H1 (cell line): ENCODE measurements around the gene MYH9. TPM values are rescaled to one million over a fixed set of nuclear protein-coding genes. Genes with fewer than 3 reads are reported as not detected.
A peak's percentile ranks its signal among the peaks of the same experiment; 100 is the strongest.

ENCODE experiments used
- CTCF ChIA-PET: fragments of 300-600 bp; sonication (Branson Sonifier 250); formaldehyde crosslinking; loops from one replicate; lab custom pipeline; 2021; ENCODE audit not compliant: partially characterized antibody; lab: Charles Lee
- POLR2A ChIA-PET: fragments of 300-600 bp; sonication (Branson Sonifier 250); formaldehyde crosslinking; loops from one replicate; lab custom pipeline; 2021; ENCODE audit warnings: inconsistent platforms; ENCODE audit not compliant: partially characterized antibody; lab: Charles Lee
- DNase-seq, 2 experiments: peaks; one replicate each; pipeline versions ENCODE4 v3.0.0 to v3.0.0-alpha.2; 2010 to 2022; ENCODE audit warnings: low spot score in 2 of 2, low read depth in 1 of 2, mixed read lengths in 1 of 2
- FAIRE-seq: peaks from 2 replicates; lab custom pipeline; 2011; peaks lifted over from hg19 to GRCh38; lab: Jason Lieb, UNC
- H2AFZ ChIP-seq: 2 replicates; pipeline ENCODE4 v1.8.1; 2012; ENCODE audit warnings: low read length, inconsistent platforms
- H2AK5ac ChIP-seq: 2 replicates; pipeline ENCODE4 v1.6.1; 2013; ENCODE audit warnings: low read depth, low read length
- H2BK120ac ChIP-seq: replicated peaks from 2 replicates; pipeline ENCODE3; 2013; ENCODE audit warnings: low read depth, low read length, inconsistent platforms
- H2BK12ac ChIP-seq: 2 replicates; pipeline ENCODE4 v1.6.1; 2013; ENCODE audit warnings: low read depth, low read length
- H2BK15ac ChIP-seq: 2 replicates; pipeline ENCODE4 v1.6.1; 2013; ENCODE audit warnings: low read length
- H2BK20ac ChIP-seq: 2 replicates; pipeline ENCODE4 v1.6.1; 2013; ENCODE audit warnings: low read length
- H2BK5ac ChIP-seq: 2 replicates; pipeline ENCODE4 v1.6.1; 2013; ENCODE audit warnings: low read depth, low read length
- H3K14ac ChIP-seq: 2 replicates; pipeline ENCODE4 v1.6.1; 2013; ENCODE audit warnings: inconsistent platforms; ENCODE audit not compliant: insufficient read length
- H3K18ac ChIP-seq: 2 replicates; pipeline ENCODE4 v1.6.1; 2013; ENCODE audit warnings: low read length; ENCODE audit errors: extremely low read depth
- H3K23ac ChIP-seq: 2 replicates; pipeline ENCODE4 v1.6.1; 2013; ENCODE audit warnings: inconsistent platforms; ENCODE audit not compliant: insufficient read length
- H3K23me2 ChIP-seq: 2 replicates; pipeline ENCODE4 v1.6.1; 2013; ENCODE audit warnings: low read depth, low read length
- H3K27ac ChIP-seq: 2 replicates; pipeline ENCODE4 v1.6.1; 2011; ENCODE audit warnings: low read depth, low read length, inconsistent platforms
- H3K27me3 ChIP-seq, 4 experiments: replicated peaks in 1 of 4; 1 replicate in 1 of 4; 2 replicates in 3 of 4; pipeline versions ENCODE4 v1.6.1 to v1.8.1; 2011 to 2013; ENCODE audit warnings: low read length in 3 of 4, mild to moderate bottlenecking in 3 of 4, inconsistent platforms in 2 of 4, mixed read lengths in 2 of 4, moderate library complexity in 1 of 4; ENCODE audit not compliant: control insufficient read depth in 3 of 4, insufficient read depth in 3 of 4; ENCODE audit errors: extremely low read depth in 1 of 4
- H3K36me3 ChIP-seq, 4 experiments: 2 replicates each; pipeline versions ENCODE4 v1.6.1 to v1.8.1; 2011 to 2013; ENCODE audit warnings: mild to moderate bottlenecking in 4 of 4, low read length in 3 of 4, moderate library complexity in 2 of 4, control low read depth in 1 of 4, inconsistent platforms in 1 of 4; ENCODE audit not compliant: insufficient read depth in 4 of 4, control insufficient read depth in 2 of 4
- H3K4ac ChIP-seq: replicated peaks from 2 replicates; pipeline ENCODE3; 2013; ENCODE audit warnings: low read length, low read depth, mixed read lengths, inconsistent platforms; ENCODE audit not compliant: insufficient read length
- H3K4me1 ChIP-seq, 4 experiments: replicated peaks in 1 of 4; 1 replicate in 1 of 4; 2 replicates in 3 of 4; pipeline versions ENCODE4 v1.6.1 to v1.8.1; 2011 to 2013; ENCODE audit warnings: low read length in 3 of 4, inconsistent platforms in 2 of 4, mixed read lengths in 1 of 4; ENCODE audit not compliant: insufficient read depth in 4 of 4, control insufficient read depth in 3 of 4
- H3K4me2 ChIP-seq, 2 experiments: 2 replicates each; pipeline versions ENCODE4 v1.6.1 to v1.8.1; 2011 to 2013; ENCODE audit warnings: low read depth in 2 of 2, low read length in 2 of 2, control low read depth in 1 of 2, inconsistent platforms in 1 of 2, mild to moderate bottlenecking in 1 of 2; ENCODE audit not compliant: insufficient read depth in 1 of 2
- H3K4me3 ChIP-seq, 4 experiments: fragments of 200-600, 300-600 bp in 1 of 4; sonication (generic), shearing (Covaris generic), sonication (Bioruptor Twin) in 1 of 4; 2 replicates each; pipeline versions ENCODE4 v1.5.1 to v1.8.1; 2011 to 2016; ENCODE audit warnings: low read length in 4 of 4, low read depth in 3 of 4, control low read depth in 2 of 4, inconsistent platforms in 2 of 4, mild to moderate bottlenecking in 2 of 4, mixed read lengths in 1 of 4, moderate library complexity in 1 of 4; ENCODE audit not compliant: insufficient read depth in 2 of 4; ENCODE audit errors: extremely low read depth in 1 of 4
- H3K56ac ChIP-seq: replicated peaks from 2 replicates; pipeline ENCODE3; 2013; ENCODE audit warnings: low read depth, mild to moderate bottlenecking, mixed read lengths, low read length, inconsistent platforms; ENCODE audit not compliant: insufficient read length
- H3K79me1 ChIP-seq: 2 replicates; pipeline ENCODE4 v1.6.1; 2013; ENCODE audit warnings: low read depth, low read length, control low read depth
- H3K79me2 ChIP-seq, 2 experiments: 2 replicates each; pipeline versions ENCODE4 v1.6.1 to v1.8.1; 2012 to 2013; ENCODE audit warnings: low read length in 2 of 2, mild to moderate bottlenecking in 2 of 2, inconsistent platforms in 1 of 2; ENCODE audit not compliant: insufficient read depth in 2 of 2, control insufficient read depth in 1 of 2
- H3K9ac ChIP-seq, 4 experiments: replicated peaks in 1 of 4; 1 replicate in 1 of 4; 2 replicates in 3 of 4; pipeline versions ENCODE4 v1.6.1 to v1.8.1; 2011 to 2013; ENCODE audit warnings: low read depth in 3 of 4, low read length in 3 of 4, control low read depth in 2 of 4, mild to moderate bottlenecking in 2 of 4, moderate library complexity in 2 of 4, inconsistent platforms in 1 of 4; ENCODE audit errors: extremely low read depth in 1 of 4
- H3K9me3 ChIP-seq, 2 experiments: 2 replicates each; pipeline versions ENCODE4 v1.6.1 to v1.8.1; 2012 to 2013; ENCODE audit warnings: mild to moderate bottlenecking in 2 of 2, moderate library complexity in 2 of 2, control low read depth in 1 of 2, inconsistent platforms in 1 of 2, low read depth in 1 of 2, low read length in 1 of 2, mixed read lengths in 1 of 2; ENCODE audit not compliant: insufficient read depth in 2 of 2
- H4K20me1 ChIP-seq, 2 experiments: replicated peaks in 1 of 2; 2 replicates each; pipeline versions ENCODE3 to v1.8.1; 2011 to 2013; ENCODE audit warnings: inconsistent platforms in 2 of 2, low read length in 2 of 2, mild to moderate bottlenecking in 1 of 2; ENCODE audit not compliant: insufficient read depth in 2 of 2, control insufficient read depth in 1 of 2
- H4K5ac ChIP-seq: 2 replicates; pipeline ENCODE4 v1.6.1; 2013; ENCODE audit warnings: low read length, low read depth, mixed read lengths, inconsistent platforms; ENCODE audit not compliant: insufficient read length
- H4K8ac ChIP-seq: 2 replicates; pipeline ENCODE4 v1.8.0; 2013; ENCODE audit warnings: mild to moderate bottlenecking, moderate library complexity, low read length, inconsistent platforms; ENCODE audit not compliant: insufficient read depth; ENCODE audit errors: extremely low read depth
- H4K91ac ChIP-seq: replicated peaks from 2 replicates; pipeline ENCODE3; 2013; ENCODE audit warnings: low read length, mixed read lengths, inconsistent platforms; ENCODE audit not compliant: insufficient read length
- BACH1 ChIP-seq: IDR thresholded peaks from 2 replicates; pipeline ENCODE4 v1.6.1; 2012; ENCODE audit warnings: low read length, improper control_type of control experiment
- POLR2AphosphoS5 ChIP-seq: IDR thresholded peaks from 2 replicates; pipeline ENCODE4 v1.6.1; 2011; ENCODE audit warnings: low read depth, low read length
- WGBS, 2 experiments: shearing (Covaris generic) in 1 of 2; methylation state at CpG; one replicate each; pipeline versions ENCODE4 v1.1.6 to v1.1.7; 2013 to 2015; ENCODE audit warnings: low lambda C conversion rate in 2 of 2, mixed read lengths in 2 of 2, inconsistent platforms in 1 of 2, low coverage in 1 of 2, missing lambda C conversion rate in 1 of 2; ENCODE audit not compliant: insufficient replicate concordance in 2 of 2, insufficient coverage in 1 of 2, insufficient read length in 1 of 2; ENCODE audit errors: extremely low coverage in 1 of 2, missing lambda C conversion rate in 1 of 2; 5-methylcytosine and 5-hydroxymethylcytosine counted together
- polyA plus RNA-seq, 7 experiments: library from polyadenylated mRNA; depleted of rRNA in 3 of 7; stranded (reverse) in 5 of 7; unstranded in 2 of 7; fragments of >200 nt in 5 of 7; fragments of 200-250 nt in 2 of 7; gene quantifications; 1 replicate in 5 of 7; 2 replicates in 1 of 7; 4 replicates in 1 of 7; pipeline versions ENCODE4 v1.2.1 to v1.2.3, GENCODE V29; 2011 to 2013; ENCODE audit warnings: missing spikeins in 2 of 7, mixed read lengths in 2 of 7
- total RNA-seq: library from RNA; stranded (reverse); fragmentation: NEBNext Ultra II Directional; extraction: Animal tissue kit (Norgen Biotek cat#: 25700); gene quantifications from 2 replicates; pipeline ENCODE4 v1.2.1, GENCODE V29; 2021

Gene MYH9
- total and polyA plus RNA-seq, 2 of the 8 experiments (the other 6 are each of a cell fraction or from before 2014, with no cell fraction given), result 24.9 to 322 TPM

GRCh38 chr22:36294293-36294620, 93.5 kb downstream of the MYH9 start:
- DNase-seq (no peak), FAIRE-seq (no peak)
- ChIA-PET POLR2A (interaction anchor here (0.8 to 2.0 kb wide), 4 partner anchors 10 to 165 kb away, joined by 3 to 6 read pairs (median 5); no protein-coding TSS in a partner anchor), CTCF (interaction anchor here (1.4 to 17.3 kb wide), 8 partner anchors 7 to 217 kb away, joined by 3 to 159 read pairs (median 9); no protein-coding TSS in a partner anchor)
- Histone ChIP-seq H2BK120ac (no peak overlapping the region), H2BK12ac (no peak overlapping the region), H3K9ac (no peak overlapping the region), H4K5ac (no peak overlapping the region), H2BK5ac (no peak overlapping the region), H3K14ac (no peak overlapping the region), H2BK20ac (no peak overlapping the region), H4K20me1 (peaks cover 2 to 3% of the 10 kb centered on the region in 2 experiments), H3K23ac (no peak overlapping the region), H3K36me3 (peaks cover 58 to 90% (median 82%) of the 10 kb centered on the region in 4 experiments), H3K9me3 (peaks cover 2 to 11% of the 10 kb centered on the region in 2 experiments; a peak in 1 of 4 replicates), H3K4me2 (no peak overlapping the region), H3K18ac (no peak overlapping the region), H3K23me2 (no peaks in the 10 kb centered on the region), H3K27me3 (no peaks in the 10 kb centered on the region), H4K8ac (no peak overlapping the region), H3K79me1 (0 out of 2 replicates have a peak, but pooled peaks cover 5% of the 10 kb centered on the region), H3K56ac (no peak overlapping the region), H2AFZ (no peak overlapping the region), H4K91ac (no peak overlapping the region), H3K4me1 (no peaks in the 10 kb centered on the region), H2BK15ac (no peak overlapping the region), H3K4ac (no peak overlapping the region), H2AK5ac (no peak overlapping the region), H3K27ac (no peak overlapping the region), H3K4me3 (no peak overlapping the region), H3K79me2 (no peaks in the 10 kb centered on the region)
- no peak for TF ChIP-seq BACH1
- TF ChIP-seq POLR2AphosphoS5, result 0 out of 2 replicates have a peak, but pooled peaks have one; percentile 7
- WGBS, 2 experiments, result 97% methylated on average over 7 of the region's 7 CpGs; no CpG with 5 or more reads in 1 of the 2 experiments
